ENCODE data around the gene PHF12. TPM values are rescaled to one million over a fixed set of nuclear protein-coding genes. Genes with fewer than 3 reads are reported as not detected.

PHF12 gene
- total and polyA plus RNA-seq, 2 donors (not counting 1 experiment from before 2014, with no cell fraction given) = 10.1 to 14.2 TPM

DNA sequence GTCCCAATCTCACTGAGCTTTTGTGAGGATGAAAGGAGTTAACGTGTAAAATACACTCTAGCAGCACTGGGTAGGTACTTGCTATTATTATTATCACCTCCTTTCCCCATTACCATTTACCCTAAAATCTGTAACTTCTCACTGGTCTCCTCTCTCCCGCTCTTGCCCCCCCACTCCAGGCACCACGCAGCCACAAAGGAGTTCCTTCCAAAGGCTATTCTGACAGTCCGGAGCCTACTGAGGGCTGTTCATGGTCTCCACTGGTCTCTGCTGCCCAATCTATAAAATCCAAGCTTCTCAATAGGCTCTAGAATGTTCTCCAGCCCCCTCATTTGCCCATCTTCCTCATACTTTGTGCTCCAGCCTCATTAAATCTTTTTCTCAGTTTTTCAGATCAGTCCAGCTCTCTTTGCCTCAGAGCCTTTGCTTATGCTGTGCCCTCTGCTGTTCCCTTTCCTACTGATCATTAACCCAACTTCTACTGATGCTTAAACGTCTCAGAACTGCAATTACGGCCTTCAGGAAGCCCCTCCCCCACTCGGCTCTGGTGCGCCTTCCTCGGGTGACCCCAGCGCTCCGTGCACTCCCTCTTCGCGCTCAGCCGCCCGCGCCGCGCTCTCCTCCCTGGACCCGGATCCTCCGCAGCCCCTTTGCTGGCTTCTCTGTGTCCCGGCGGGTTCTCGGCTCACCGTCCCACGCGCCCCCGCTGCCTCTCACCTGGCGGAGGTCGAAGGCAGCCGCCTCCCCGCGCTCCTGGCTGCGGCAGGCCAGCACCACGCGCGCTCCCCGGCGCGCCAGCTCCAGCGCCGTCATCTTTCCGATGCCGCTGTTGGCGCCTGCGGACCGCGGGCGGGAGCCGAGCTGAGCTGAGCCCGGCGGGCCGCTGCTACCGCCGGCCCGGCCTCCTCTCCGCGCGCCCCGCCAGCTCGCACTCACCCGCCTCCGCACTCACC is 49.2 kb downstream of the PHF12 start:
- Histone ChIP-seq H3K79me2 (ENCODE audit: control insufficient read depth, insufficient read depth, low read length) (no peaks in the 10 kb centered on the region), H3K9me3 (ENCODE audit: control insufficient read depth, insufficient read depth, low read depth, low read length) (no peaks in the 10 kb centered on the region), H3K27me3 (ENCODE audit: control insufficient read depth, insufficient read depth, low read length) (no peaks in the 10 kb centered on the region), H3K9ac (ENCODE audit: insufficient read depth, low read length) (peak overlapping the region; percentile 55), H3K4me1 (ENCODE audit: control insufficient read depth, extremely low read depth, insufficient read depth, low read length) (peaks cover 7% of the 10 kb centered on the region), H4K20me1 (ENCODE audit: control insufficient read depth, extremely low read depth, insufficient read depth, low read length) (no peaks in the 10 kb centered on the region), H2AFZ (ENCODE audit: low read length) (peak overlapping the region; percentile 58), H3K36me3 (ENCODE audit: control insufficient read depth, insufficient read depth, low read length) (peaks cover 8% of the 10 kb centered on the region), H3K4me2 (ENCODE audit: extremely low read depth, insufficient read depth, low read length) (peak overlapping the region; percentile 64), H3K27ac (ENCODE audit: insufficient read depth, low read length) (peak overlapping the region; percentile 30), H3K4me3 (replicated peaks in 1 of 4; ENCODE audit: control extremely low read depth in 1 of 4, insufficient read depth in 1 of 4, low read depth in 3 of 4, low read length in 4 of 4) (peak overlapping the region; percentile 50 to 69 (median 59))
- DNase-seq (ENCODE audit: low read depth in 2 of 2) = peak; percentile 8 to 35
- TF ChIP-seq, protein P1, sequence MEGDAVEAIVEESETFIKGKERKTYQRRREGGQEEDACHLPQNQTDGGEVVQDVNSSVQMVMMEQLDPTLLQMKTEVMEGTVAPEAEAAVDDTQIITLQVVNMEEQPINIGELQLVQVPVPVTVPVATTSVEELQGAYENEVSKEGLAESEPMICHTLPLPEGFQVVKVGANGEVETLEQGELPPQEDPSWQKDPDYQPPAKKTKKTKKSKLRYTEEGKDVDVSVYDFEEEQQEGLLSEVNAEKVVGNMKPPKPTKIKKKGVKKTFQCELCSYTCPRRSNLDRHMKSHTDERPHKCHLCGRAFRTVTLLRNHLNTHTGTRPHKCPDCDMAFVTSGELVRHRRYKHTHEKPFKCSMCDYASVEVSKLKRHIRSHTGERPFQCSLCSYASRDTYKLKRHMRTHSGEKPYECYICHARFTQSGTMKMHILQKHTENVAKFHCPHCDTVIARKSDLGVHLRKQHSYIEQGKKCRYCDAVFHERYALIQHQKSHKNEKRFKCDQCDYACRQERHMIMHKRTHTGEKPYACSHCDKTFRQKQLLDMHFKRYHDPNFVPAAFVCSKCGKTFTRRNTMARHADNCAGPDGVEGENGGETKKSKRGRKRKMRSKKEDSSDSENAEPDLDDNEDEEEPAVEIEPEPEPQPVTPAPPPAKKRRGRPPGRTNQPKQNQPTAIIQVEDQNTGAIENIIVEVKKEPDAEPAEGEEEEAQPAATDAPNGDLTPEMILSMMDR (conservative IDR thresholded peaks at IDR 0.05 in 1 of 2, IDR thresholded peaks at IDR 0.05 in 1 of 2; ENCODE audit: low read depth in 1 of 2, low read length in 2 of 2) = no peak
- no peak for TF ChIP-seq EZH2 (IDR thresholded peaks at IDR 0.05; ENCODE audit: low read length, missing control alignments)

DNA sequence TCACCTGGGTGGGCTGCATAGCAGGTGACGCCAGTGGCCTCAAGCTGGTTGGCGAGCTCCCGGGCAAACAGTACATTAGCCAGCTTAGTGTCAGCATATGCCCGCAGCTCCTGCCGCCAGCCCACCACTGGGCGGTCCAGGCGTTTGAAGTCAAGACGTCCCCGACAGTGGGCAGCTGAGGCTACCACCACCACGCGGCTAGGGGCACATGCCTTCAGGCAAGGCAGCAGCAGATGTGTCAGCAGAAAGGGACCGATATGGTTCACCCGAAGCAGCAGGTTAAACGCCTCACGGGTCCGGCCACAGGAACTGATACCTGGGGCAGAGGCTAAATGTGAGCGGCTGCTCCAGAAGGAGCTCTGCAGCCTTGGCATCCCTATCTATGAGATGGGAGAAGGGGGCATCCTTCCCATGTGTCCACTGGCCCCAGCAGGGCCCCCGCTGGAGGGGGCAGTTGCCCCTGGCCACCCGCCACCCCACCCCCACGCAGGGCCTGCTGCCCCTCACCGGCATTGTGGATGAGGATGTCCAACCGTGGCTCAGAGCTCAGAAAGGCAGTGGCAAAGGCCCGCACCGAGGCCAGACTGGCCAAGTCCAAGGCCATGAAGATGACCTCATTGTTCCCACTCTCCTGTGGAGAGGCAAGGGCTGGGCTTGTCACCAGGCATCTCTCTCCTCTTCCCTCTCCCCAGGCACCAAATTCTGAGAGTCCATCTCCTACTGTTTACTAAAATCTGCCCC is 50.2 kb downstream of the PHF12 start:
- Histone ChIP-seq H3K9me3 (ENCODE audit: control insufficient read depth, insufficient read depth, low read depth, low read length) (no peaks in the 10 kb centered on the region), H3K4me1 (ENCODE audit: control insufficient read depth, extremely low read depth, insufficient read depth, low read length) (peaks cover 11% of the 10 kb centered on the region), H3K27ac (ENCODE audit: insufficient read depth, low read length) (no peak overlapping the region), H3K9ac (ENCODE audit: insufficient read depth, low read length) (no peak overlapping the region), H2AFZ (ENCODE audit: low read length) (no peak overlapping the region), H3K36me3 (ENCODE audit: control insufficient read depth, insufficient read depth, low read length) (peaks cover 2% of the 10 kb centered on the region), H3K4me3 (replicated peaks in 1 of 4; ENCODE audit: control extremely low read depth in 1 of 4, insufficient read depth in 1 of 4, low read depth in 3 of 4, low read length in 4 of 4) (no peak overlapping the region), H3K79me2 (ENCODE audit: control insufficient read depth, insufficient read depth, low read length) (no peaks in the 10 kb centered on the region), H3K4me2 (ENCODE audit: extremely low read depth, insufficient read depth, low read length) (no peak overlapping the region), H4K20me1 (ENCODE audit: control insufficient read depth, extremely low read depth, insufficient read depth, low read length) (no peaks in the 10 kb centered on the region), H3K27me3 (ENCODE audit: control insufficient read depth, insufficient read depth, low read length) (no peaks in the 10 kb centered on the region)
- no peak for DNase-seq (ENCODE audit: low read depth in 2 of 2)
- TF ChIP-seq, protein P1 (conservative IDR thresholded peaks at IDR 0.05 in 1 of 2, IDR thresholded peaks at IDR 0.05 in 1 of 2; ENCODE audit: low read depth in 1 of 2, low read length in 2 of 2) = no peak
- TF ChIP-seq EZH2 (IDR thresholded peaks at IDR 0.05; ENCODE audit: low read length, missing control alignments) = no peak

DNA sequence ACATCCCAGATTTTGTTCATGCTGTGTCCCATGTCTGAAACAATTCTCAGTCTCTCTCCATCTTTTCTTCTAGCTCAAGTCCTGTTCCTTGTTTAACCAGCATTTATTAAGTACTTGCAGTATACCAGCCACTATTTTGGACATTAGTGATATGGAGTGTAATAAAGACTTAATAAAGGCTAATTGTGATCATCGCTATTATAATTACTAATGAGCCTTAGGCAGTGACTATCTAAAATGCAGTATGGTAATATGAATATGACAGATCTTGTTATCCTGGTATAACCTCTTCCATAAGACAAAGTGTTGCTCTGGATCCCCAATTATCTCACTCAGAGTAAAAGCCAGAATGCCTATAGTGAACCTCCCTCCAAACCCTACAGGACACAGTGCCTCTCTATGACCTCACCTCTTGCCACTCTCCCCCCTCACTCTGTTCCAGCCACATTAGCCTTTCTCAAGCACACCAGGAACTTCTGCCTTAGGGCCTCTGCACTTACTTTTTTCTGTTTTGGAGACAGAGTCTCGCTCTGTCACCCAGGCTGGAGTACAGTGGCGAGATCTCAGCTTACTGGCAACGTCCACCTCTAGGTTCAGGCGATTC is 52.0 kb downstream of the PHF12 start:
- no peak overlapping the region for H3K9ac ChIP-seq (ENCODE audit: insufficient read depth, low read length)
- no peak overlapping the region for H3K4me2 ChIP-seq (ENCODE audit: extremely low read depth, insufficient read depth, low read length)
- H3K36me3 ChIP-seq (ENCODE audit: control insufficient read depth, insufficient read depth, low read length) = peaks cover 3% of the 10 kb centered on the region
- H3K9me3 ChIP-seq (ENCODE audit: control insufficient read depth, insufficient read depth, low read depth, low read length) = no peaks in the 10 kb centered on the region
- no peak for TF ChIP-seq EZH2 (IDR thresholded peaks at IDR 0.05; ENCODE audit: low read length, missing control alignments)
- TF ChIP-seq, protein P1 (conservative IDR thresholded peaks at IDR 0.05 in 1 of 2, IDR thresholded peaks at IDR 0.05 in 1 of 2; ENCODE audit: low read depth in 1 of 2, low read length in 2 of 2) = no peak
- no peak overlapping the region for H2AFZ ChIP-seq (ENCODE audit: low read length)
- peaks cover 16% of the 10 kb centered on the region for H3K4me1 ChIP-seq (ENCODE audit: control insufficient read depth, extremely low read depth, insufficient read depth, low read length)
- no peaks in the 10 kb centered on the region for H4K20me1 ChIP-seq (ENCODE audit: control insufficient read depth, extremely low read depth, insufficient read depth, low read length)
- no peaks in the 10 kb centered on the region for H3K27me3 ChIP-seq (ENCODE audit: control insufficient read depth, insufficient read depth, low read length)
- no peak for DNase-seq (ENCODE audit: low read depth in 2 of 2)
- H3K4me3 ChIP-seq (replicated peaks in 1 of 4; ENCODE audit: control extremely low read depth in 1 of 4, insufficient read depth in 1 of 4, low read depth in 3 of 4, low read length in 4 of 4) = no peak overlapping the region
- no peak overlapping the region for H3K27ac ChIP-seq (ENCODE audit: insufficient read depth, low read length)
- peaks cover 7% of the 10 kb centered on the region for H3K79me2 ChIP-seq (ENCODE audit: control insufficient read depth, insufficient read depth, low read length)
